Epidermal melanocyte (primary cell): ENCODE data around the gene MYO6.

Experiments
- DNase-seq: peaks from one replicate; pipeline ENCODE4 v3.0.0; 2011; ENCODE audit warnings: low spot score; ENCODE audit not compliant: insufficient read length

Gene MYO6

GRCh38 chr6:75943381-75943780 is 194.3 kb downstream of the MYO6 start:
- no peak for DNase-seq

DNA sequence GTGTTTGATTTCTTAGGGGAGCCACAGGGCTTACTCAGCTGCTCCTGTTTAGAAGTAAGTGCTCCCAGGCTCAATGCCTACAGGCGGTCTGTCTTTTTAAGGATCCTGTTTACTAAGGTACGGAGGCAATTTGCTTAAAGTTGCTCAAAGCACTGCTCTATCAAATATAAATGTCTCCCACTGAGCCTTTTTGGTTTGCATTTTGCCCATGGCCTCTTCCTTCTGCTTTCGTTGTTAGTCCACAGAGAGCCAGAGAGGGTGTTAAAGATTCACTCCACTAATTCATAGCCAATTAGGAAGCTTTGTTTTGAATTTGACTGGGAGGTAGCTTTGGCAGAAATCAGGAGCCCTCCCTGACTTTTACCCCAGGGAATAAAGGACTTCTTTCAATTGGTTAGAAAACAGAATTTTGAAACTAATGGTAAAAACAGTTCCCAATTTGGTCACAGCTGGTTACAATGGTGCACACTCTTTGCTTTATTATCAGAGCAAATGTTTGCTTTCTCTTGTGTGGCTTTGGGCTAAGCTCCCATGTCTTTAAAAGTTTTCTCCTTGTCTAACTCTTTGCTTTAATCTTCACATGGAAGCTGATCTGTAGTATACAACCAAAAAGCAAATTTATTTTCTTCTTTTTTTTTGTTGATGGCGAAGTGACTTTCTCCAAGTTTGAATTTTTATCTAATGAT is 197.2 kb downstream of the MYO6 start:
- DNase-seq, result no peak

DNA sequence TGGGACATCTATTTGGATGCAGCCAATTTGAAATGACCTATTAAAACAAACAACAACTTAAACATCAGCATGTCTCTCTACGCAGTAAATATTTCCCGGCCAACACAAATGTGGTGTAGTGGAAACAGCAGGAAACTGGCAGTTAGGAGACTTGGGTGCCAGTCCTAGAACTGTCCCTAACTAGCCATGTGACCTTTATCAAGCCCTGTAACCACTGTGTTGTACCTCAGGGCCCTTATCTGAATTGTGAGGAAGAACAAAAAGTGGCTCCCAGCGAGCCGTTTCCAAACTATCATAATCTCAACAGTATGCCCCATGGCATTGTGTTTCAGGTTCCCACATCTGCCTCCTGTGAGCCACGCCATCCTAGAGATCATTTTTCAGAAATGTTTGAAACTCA is 198.9 kb downstream of the MYO6 start:
- no peak for DNase-seq

DNA sequence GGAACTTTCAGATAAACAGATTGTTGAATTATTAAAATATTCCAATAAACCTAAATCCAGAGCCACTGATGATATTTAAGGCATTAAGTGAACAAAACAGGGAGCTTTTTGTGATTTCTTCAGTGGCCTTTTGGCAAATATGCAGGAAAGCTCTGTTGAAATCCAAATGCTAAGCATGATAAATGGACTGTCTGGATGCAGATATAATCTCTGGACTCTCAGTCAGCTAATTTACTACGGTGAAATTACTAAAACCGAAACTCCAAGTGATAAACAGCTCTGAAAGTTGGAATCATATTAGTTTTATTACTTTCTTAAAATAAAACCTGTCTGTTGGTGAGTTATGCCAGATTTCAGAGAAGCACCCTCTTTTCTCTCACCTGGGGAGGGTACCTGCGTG is 203.1 kb downstream of the MYO6 start:
- no peak for DNase-seq

- DNase-seq, result no peak
Measured at GRCh38 chr6:75963569-75963968, 214.5 kb downstream of the MYO6 start.

- no peak for DNase-seq
Measured at GRCh38 chr6:75968143-75968542, 219.1 kb downstream of the MYO6 start.
